HG03342 (cell line): Measurements from ENCODE around the gene PPP1CC.
"Not testable (repeated sequence)": the region's sequence is repeated elsewhere in the genome, so short reads cannot be mapped to it uniquely, and the experiment has no call there.

ENCODE experiments used
- ATAC-seq: cut with Tn5 transposase; IDR thresholded peaks from one replicate; pipeline ENCODE4 v1.9.1; 2021; ENCODE audit warnings: mild to moderate bottlenecking, moderate library complexity; ENCODE audit not compliant: unreplicated experiment

Gene PPP1CC

DNA sequence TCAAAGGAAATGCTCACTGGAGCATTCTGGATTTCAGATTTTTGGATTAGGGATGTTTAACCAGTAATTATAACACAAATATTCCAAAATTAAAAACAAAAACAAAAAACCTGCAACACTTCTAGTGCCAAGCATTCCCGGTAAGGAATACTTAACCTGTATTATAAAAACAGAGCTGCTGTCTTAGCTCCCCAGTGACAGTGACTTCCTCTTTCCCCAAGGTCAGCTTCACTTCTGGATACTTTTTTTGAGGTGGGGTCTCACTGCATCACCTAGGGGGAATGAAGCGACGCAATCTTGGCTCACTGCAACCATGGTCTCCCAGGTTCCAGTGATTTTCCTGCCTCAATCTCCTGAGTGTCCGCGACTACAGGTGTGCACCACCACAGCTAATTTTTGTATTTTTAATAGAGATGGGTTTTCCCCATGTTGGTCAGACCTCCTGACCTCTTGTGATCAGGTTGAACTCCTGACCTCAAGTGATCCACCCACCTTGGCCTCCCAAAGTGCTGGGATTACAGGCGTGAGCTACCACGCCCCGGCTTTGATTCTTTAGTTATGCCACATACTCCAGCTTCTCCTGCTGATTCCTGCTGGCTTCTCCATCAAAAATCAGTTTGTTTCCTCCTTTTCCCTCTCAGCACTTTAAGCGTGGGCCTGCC lies 15.9 kb downstream of the PPP1CC start:
- no peak for ATAC-seq

- no peak for ATAC-seq
Observed at GRCh38 chr12:110726028-110726427, 16.7 kb downstream of the PPP1CC start.

- no peak for ATAC-seq
Observed at GRCh38 chr12:110725267-110725666, 17.4 kb downstream of the PPP1CC start.

DNA sequence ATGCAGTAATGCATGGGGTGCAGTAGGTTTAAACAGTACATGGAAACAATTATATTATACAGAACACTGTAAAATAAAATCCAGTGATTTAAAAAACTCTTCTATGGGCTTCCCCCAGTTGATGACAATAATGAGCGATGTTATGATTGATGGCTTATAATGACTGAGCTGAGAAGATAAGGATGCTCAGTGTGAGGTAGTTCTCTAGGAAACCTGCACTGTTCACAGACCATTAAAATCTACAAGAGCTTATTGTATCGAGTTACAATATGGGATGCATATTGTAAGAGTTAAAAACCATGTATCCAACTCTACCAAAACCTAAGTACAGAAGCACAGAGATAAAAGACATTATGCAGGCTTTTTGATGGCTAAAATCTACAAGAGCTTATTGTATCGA lies 19.8 kb downstream of the PPP1CC start:
- ATAC-seq, result not testable (repeated sequence)

DNA sequence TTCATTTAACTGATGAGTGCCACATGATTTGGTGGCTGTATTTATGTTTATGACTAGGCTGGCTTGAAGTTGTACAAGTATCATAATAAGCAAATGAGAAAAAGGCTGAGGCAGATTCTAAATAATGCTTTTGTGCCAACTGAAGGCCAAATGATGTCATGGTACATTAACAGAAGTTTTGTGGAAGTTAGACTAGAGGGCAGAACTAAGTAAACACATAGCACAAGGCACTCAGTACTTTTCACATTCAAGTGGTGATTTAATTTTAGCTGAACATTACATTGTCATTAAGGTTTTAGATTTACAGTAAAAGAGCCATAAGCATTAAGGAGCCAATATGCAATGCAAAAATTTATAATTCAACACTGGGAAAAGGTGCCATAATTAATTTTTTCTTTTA lies 21.1 kb downstream of the PPP1CC start:
- ATAC-seq, result no peak

DNA sequence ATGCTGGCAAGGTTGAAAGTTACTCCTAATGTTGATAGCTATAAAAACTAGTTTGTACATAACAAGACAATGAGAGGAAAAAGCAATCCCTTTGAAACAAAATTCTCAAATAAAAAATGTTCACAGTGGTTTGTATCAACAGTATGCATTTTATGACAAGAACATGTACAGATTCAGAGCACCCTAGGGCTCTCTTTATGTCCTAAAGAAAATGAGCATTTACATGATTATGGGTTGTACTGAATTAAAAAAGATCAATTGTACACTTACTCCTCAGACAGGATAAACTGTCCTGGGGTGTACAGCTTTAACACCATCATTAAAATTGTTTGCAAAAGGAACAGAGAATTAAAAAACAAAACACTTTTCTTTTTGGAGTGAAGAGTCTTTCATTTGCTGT lies 22.2 kb downstream of the PPP1CC start:
- ATAC-seq, result no peak

DNA sequence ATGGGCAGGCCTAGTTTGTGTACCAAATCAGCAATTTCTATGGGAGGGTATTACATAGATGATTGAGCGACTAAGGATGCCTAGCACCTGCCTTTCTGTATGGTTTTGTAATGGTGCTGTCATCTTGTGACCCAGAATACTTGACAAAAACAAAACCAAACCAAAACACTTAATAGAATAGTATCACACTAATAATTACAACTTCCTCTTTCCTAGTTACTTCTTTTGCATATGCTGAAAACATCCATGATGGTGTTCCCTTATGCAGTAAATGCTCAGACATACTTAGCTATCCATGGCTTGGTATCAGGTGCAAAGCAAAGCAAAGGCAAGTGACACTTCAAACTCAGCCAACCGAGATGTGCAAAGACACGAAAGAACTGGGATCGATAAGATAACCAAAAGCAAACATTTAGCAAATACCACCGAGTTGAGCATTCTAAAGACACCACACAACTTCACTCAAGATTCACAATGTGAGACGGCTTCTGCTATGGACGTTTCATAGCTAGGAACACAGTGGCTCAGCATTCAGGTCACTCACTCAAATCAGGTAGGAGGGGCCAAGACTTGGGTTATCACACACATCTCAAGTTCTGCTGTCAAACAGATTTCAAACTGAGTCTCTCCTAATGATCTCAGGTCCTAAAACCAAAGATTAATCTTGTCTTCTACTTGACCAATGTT lies 24.3 kb downstream of the PPP1CC start:
- no peak for ATAC-seq

GRCh38 chr12:110717037-110717436 lies 25.7 kb downstream of the PPP1CC start:
- ATAC-seq, result no peak

- no peak for ATAC-seq
Observed at GRCh38 chr12:110708917-110709316, 33.8 kb downstream of the PPP1CC start.

- ATAC-seq, result no peak
Observed at GRCh38 chr12:110705309-110705708, 37.4 kb downstream of the PPP1CC start.

GRCh38 chr12:110704750-110705149 lies 37.9 kb downstream of the PPP1CC start:
- no peak for ATAC-seq

DNA sequence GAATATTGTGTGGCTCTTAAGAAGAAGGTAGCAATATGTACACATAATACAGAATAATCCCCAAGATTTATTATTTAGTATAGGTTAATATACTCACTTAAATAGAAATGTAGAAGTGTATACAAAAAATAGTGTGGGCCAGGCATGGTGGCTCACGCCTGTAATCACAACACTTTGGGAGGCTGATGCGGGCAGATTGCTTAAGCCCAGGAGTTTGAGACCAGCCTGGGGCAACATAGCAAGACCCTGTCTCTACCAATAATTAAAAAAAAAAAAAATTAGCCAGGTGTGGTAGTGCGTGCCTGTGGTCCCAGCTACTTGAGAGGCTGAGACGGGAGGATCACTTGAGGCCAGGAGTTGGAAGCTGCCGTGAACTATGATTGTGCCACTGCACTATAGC lies 38.5 kb downstream of the PPP1CC start:
- no peak for ATAC-seq

DNA sequence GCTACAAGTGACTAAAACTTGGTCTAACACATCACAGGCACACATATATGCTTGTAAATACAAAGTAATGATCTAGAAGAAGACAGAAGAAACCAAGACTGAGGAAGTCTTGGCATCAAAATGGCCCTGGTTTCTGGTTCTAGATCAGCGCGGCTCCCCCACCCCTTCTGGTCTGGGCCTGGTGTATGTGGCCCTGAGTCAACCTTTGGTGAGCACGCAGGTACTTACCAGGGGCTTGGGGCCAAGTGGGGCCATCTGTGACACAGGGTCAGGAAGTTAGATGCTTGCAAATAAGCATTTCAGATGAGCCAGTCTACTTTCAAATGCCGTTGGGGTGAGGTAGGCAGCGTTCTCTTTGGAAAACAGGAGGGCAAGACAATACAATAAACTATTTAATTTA lies 40.6 kb downstream of the PPP1CC start:
- no peak for ATAC-seq

- no peak for ATAC-seq
Observed at GRCh38 chr12:110699591-110700445, 42.9 kb downstream of the PPP1CC start.

DNA sequence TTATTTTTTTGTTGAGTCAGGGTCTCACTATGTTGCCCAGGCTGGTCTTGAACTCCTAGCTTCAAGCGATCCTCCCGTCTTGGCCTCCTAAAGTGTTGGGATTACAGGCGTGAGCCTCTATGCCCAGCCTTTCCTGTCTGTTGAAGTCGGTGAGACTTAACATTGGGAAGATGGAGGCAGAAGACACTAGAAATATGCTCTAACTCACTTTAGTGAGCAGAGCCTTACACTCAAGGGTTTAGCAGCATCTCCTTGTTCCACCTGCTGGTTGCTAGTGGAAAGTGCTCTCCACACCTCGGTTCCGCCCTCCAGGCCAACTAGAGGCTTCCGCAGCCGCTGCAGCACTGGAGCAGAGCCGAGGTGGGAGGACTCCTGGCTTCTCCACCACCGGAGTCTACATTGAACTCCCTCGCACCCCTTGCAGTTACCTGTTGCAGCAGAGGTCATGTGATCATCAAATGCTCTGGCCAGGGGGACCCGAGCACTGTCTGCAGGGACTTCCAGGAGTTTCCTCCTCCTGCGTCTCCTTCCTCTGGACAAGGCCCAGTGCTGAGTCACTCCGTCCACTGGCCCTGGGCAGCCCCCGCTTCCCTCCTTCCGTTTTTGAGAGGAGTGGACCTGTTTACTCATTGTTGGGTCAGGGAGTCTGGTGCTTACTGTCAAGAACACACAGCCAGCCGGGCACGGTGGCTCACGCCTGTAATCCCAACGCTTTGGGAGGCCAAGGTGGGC lies 44.4 kb downstream of the PPP1CC start:
- peak; percentile 93 for ATAC-seq

GRCh38 chr12:110697236-110697635 lies 45.5 kb downstream of the PPP1CC start:
- ATAC-seq, result no peak

GRCh38 chr12:110696283-110696682 lies 46.4 kb downstream of the PPP1CC start:
- ATAC-seq, result no peak

GRCh38 chr12:110694330-110694901 lies 48.3 kb downstream of the PPP1CC start:
- no peak for ATAC-seq

GRCh38 chr12:110693731-110694130 lies 49.0 kb downstream of the PPP1CC start:
- no peak for ATAC-seq

GRCh38 chr12:110690127-110690430 lies 52.6 kb downstream of the PPP1CC start:
- ATAC-seq, result no peak
